Tibial nerve (tissue), 4 donors: ENCODE data around the gene IGLON5. TPM values are rescaled to one million over a fixed set of nuclear protein-coding genes. Genes with fewer than 3 reads are reported as not detected.

Experiments
- DNase-seq, 2 donors: peaks; one replicate each; pipeline ENCODE4 v3.0.0-alpha.2; 2019; ENCODE audit warnings: low spot score in 2 of 2
- H3K27ac ChIP-seq, 4 donors: fragments of 200-600 bp; sonication (generic) in 3 of 4; one replicate each; pipeline ENCODE4 v1.5.1; 2017 to 2019; ENCODE audit warnings: mild to moderate bottlenecking in 1 of 4
- H3K27me3 ChIP-seq, 2 donors: fragments of 200-600 bp; sonication (generic) in 1 of 2; one replicate each; pipeline versions ENCODE4 v1.5.1 to v1.6.0; 2017 to 2019
- H3K36me3 ChIP-seq, 3 donors: fragments of 200-600 bp; sonication (generic); one replicate each; pipeline ENCODE4 v1.5.1; 2018 to 2019
- H3K4me1 ChIP-seq, 4 donors: fragments of 200-600 bp; sonication (generic) in 3 of 4; one replicate each; pipeline ENCODE4 v1.5.1; 2017 to 2019
- H3K4me3 ChIP-seq, 4 donors: fragments of 200-600 bp; sonication (generic) in 3 of 4; one replicate each; pipeline ENCODE4 v1.5.1; 2017 to 2019; ENCODE audit warnings: mild to moderate bottlenecking in 1 of 4, moderate library complexity in 1 of 4
- H3K9me3 ChIP-seq, 4 donors: fragments of 200-600 bp; sonication (generic) in 3 of 4; one replicate each; pipeline ENCODE4 v1.5.1; 2017 to 2019
- EP300 ChIP-seq, 2 donors: sonication (generic); formaldehyde crosslinking; IDR thresholded peaks; one replicate each; pipeline ENCODE4 v1.6.1; 2017; ENCODE audit warnings: antibody characterized with exemption in 2 of 2, mild to moderate bottlenecking in 1 of 2
- POLR2A ChIP-seq, 2 donors: fragments of 450-650 bp; IDR thresholded peaks; one replicate each; pipeline ENCODE4 v1.6.1; 2017; ENCODE audit warnings: antibody characterized with exemption in 2 of 2, mild to moderate bottlenecking in 2 of 2, moderate library complexity in 2 of 2
- WGBS, 2 donors: methylation state at CpG; one replicate each; pipeline ENCODE4 v1.1.5; 2018; 5-methylcytosine and 5-hydroxymethylcytosine counted together
- total RNA-seq, 4 donors: library from RNA; depleted of rRNA; stranded (reverse); fragments of >200 nt; gene quantifications; one replicate each; pipeline ENCODE4 v1.1.0, GENCODE V29; 2016
- TF ChIP-seq, protein P1 (sequence below), 5 experiments: fragments of 200-600 bp in 3 of 5; fragments of 450-650 bp in 2 of 5; sonication (generic) in 3 of 5; IDR thresholded peaks; one replicate each; pipeline ENCODE4 v1.5.1; 2016 to 2019; ENCODE audit warnings: antibody characterized with exemption in 5 of 5, mild to moderate bottlenecking in 3 of 5, moderate library complexity in 2 of 5

The IGLON5 gene
- total RNA-seq, 4 donors from 2014 or later, result 0.30 TPM; not detected in 3

DNA sequence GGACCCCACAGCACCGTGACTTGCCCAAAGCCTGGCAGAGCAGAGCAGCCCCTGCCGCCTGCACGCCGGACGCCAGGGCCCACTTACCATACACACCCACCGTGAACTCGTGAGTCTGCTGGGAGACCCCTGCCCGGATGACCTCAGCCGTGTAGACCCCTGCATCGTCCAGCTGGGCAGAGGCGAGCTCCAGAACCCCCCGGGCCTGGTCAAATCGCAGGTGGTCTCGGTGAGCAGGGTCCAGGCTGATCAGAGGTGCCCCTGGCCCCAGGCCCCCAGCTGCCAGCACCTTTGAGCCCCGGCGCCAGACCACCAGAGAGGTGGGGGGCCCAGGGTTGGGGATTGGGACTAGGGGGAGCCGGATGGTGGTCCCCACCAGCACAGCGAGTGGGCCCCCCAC lies 29.6 kb downstream of the IGLON5 start:
- no peaks in the 10 kb centered on the region for H3K9me3 ChIP-seq
- DNase-seq, result no peak
- peak overlapping the region; percentile 77 to 91 (median 86) for H3K27ac ChIP-seq
- H3K4me3 ChIP-seq, result no peak overlapping the region
- 84 to 85% methylated on average over 18 of the region's 18 CpGs for WGBS, 2 donors
- peaks cover 0 to 28% (median 11%) of the 10 kb centered on the region in 4 donors for H3K4me1 ChIP-seq
- H3K36me3 ChIP-seq, result peaks cover 0 to 15% (median 0%) of the 10 kb centered on the region in 3 donors
- no peaks in the 10 kb centered on the region for H3K27me3 ChIP-seq
- TF ChIP-seq POLR2A (IDR thresholded peaks at IDR 0.05), result no peak
- TF ChIP-seq, protein P1, sequence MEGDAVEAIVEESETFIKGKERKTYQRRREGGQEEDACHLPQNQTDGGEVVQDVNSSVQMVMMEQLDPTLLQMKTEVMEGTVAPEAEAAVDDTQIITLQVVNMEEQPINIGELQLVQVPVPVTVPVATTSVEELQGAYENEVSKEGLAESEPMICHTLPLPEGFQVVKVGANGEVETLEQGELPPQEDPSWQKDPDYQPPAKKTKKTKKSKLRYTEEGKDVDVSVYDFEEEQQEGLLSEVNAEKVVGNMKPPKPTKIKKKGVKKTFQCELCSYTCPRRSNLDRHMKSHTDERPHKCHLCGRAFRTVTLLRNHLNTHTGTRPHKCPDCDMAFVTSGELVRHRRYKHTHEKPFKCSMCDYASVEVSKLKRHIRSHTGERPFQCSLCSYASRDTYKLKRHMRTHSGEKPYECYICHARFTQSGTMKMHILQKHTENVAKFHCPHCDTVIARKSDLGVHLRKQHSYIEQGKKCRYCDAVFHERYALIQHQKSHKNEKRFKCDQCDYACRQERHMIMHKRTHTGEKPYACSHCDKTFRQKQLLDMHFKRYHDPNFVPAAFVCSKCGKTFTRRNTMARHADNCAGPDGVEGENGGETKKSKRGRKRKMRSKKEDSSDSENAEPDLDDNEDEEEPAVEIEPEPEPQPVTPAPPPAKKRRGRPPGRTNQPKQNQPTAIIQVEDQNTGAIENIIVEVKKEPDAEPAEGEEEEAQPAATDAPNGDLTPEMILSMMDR (IDR thresholded peaks at IDR 0.05), result no peak
- TF ChIP-seq EP300 (IDR thresholded peaks at IDR 0.05), result no peak

DNA sequence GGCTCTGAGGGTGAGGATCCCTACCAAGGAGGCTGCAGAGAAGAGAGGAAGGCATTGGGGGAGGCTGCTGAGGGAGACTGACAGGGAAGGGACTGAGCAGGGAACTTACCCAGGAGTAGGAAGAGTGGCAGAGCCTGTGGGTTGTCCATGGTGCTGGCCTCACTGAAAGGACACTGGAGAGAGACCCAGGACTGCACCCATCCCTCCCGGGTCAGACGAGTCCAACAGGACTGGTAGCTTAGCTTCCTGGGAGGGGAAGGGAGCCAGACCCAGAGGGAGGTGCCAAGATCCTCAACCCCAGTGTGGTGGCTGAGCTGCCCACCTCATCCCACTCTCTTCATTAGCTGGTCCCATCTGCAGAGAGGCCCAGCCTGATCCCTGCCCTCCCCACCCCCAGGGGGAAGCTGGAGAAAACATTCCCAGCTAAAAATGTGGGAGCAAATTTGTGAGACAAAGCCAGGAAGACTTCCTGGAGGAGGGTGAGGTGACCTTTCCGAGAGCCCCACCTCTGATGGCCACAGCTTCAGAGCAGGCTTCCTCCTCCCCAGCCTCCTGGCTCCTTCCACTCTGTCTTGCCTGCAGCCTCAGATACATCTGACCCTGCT lies 30.6 kb downstream of the IGLON5 start, which contains the start of gene VSIG10L:
VSIG10L (minus strand) TSS at position 164 of the 605 bp plus-strand sequence; CDS start at position 149, 15 bp downstream.
- H3K4me1 ChIP-seq, result peaks cover 0 to 28% (median 11%) of the 10 kb centered on the region in 4 donors
- WGBS, 2 donors, result 49 to 57% methylated on average over 3 of the region's 3 CpGs
- H3K36me3 ChIP-seq, result peaks cover 0 to 25% (median 0%) of the 10 kb centered on the region in 3 donors
- TF ChIP-seq, protein P1 (IDR thresholded peaks at IDR 0.05), result no peak
- no peak for TF ChIP-seq EP300 (IDR thresholded peaks at IDR 0.05)
- TF ChIP-seq POLR2A (IDR thresholded peaks at IDR 0.05), result no peak
- no peak for DNase-seq
- H3K27me3 ChIP-seq, result no peaks in the 10 kb centered on the region
- H3K4me3 ChIP-seq, result no peak within 1 kb of the TSS
- H3K9me3 ChIP-seq, result no peaks in the 10 kb centered on the region
- peak within 1 kb of the TSS; percentile 77 to 91 (median 86) for H3K27ac ChIP-seq

DNA sequence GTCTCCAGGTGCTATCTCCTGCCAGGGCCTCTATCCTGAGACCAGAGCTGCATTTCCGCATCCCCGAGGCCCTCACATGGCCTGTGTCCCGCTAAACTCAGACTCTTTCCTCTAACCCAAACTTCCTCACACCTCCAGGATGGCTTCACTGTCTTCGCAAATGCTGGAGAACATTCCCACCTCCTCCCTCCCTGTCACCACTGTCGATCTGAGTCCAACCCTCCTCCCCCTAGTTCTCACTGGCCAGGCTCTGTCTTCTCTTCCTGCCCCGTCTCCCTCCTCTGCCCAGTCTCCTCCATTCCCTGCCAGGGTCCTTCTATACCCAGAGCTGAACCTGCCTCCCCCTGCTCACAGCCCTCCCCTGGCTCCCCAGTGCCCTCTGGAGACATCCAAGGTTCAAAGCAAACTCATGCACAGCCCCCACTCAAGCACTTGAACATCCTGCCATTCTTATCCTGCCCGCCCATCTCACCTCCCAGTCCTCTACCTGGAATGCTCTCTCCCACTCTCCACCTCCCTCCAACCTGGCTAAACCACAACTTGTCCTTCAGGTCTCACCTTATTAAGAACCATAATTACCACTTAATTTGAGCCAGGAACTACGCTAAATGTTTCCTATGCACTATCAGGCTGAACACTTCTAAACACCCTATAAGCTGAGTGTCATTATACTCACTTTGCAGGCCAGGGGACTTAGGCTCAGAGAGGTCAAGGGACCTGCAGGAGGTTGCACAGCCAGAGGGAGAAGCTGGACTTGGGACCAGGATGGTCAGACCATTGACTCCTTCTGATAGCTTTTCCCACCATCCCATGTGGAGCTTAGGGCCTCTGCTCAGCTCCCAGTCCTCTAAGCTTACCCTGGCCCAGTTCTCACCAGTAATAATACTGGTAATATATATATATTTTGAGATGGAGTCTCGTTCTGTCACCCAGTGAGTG lies 31.5 kb downstream of the IGLON5 start:
- no peak for DNase-seq
- H3K4me3 ChIP-seq, result no peak overlapping the region
- H3K4me1 ChIP-seq, result peaks cover 0 to 28% (median 11%) of the 10 kb centered on the region in 4 donors
- peaks cover 0 to 34% (median 0%) of the 10 kb centered on the region in 3 donors for H3K36me3 ChIP-seq
- no peaks in the 10 kb centered on the region for H3K9me3 ChIP-seq
- no peaks in the 10 kb centered on the region for H3K27me3 ChIP-seq
- TF ChIP-seq POLR2A (IDR thresholded peaks at IDR 0.05) (no peak), EP300 (IDR thresholded peaks at IDR 0.05) (no peak)
- TF ChIP-seq, protein P1 (IDR thresholded peaks at IDR 0.05), result no peak
- 56 to 62% methylated on average over 9 of the region's 9 CpGs for WGBS, 2 donors
- peak overlapping the region in 1 of 4 donors; percentile 90 for H3K27ac ChIP-seq

DNA sequence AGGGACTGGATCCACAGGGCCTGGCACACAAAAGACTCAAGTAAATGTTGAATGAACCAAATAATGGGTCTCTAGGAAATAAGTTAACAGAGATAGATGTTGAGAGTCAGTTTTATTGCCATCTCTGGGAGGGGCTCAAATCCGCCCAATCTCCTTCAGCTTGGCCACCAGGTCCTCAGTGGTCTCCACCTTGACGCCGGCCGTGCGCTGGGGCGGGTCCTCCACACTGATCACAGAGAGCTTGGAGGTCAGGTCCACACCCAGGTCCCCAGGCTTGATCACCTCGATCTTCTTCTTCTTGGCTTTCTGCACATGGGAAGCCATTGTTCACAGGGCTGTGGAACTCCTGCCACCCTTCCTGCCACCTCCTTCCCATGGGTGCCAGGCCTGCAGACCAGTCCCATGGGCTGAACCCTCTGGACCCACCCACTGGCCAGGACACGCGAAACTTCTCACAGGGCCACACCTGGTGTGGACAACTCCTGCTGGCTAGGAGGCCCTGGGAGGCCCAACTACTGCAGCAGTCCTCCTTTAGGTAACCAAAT lies 33.7 kb downstream of the IGLON5 start:
- DNase-seq, result no peak
- WGBS, 2 donors, result 97 to 98% methylated on average over 9 of the region's 9 CpGs
- no peak overlapping the region for H3K4me3 ChIP-seq
- TF ChIP-seq, protein P1 (IDR thresholded peaks at IDR 0.05), result no peak
- no peak for TF ChIP-seq EP300 (IDR thresholded peaks at IDR 0.05)
- no peak for TF ChIP-seq POLR2A (IDR thresholded peaks at IDR 0.05)
- H3K36me3 ChIP-seq, result peaks cover 0 to 44% (median 0%) of the 10 kb centered on the region in 3 donors
- H3K27me3 ChIP-seq, result no peaks in the 10 kb centered on the region
- no peaks in the 10 kb centered on the region for H3K9me3 ChIP-seq
- no peak overlapping the region for H3K27ac ChIP-seq
- peaks cover 0 to 12% (median 7%) of the 10 kb centered on the region in 4 donors for H3K4me1 ChIP-seq
